Measurements from ENCODE around the gene IQCM. TPM values are rescaled to one million over a fixed set of nuclear protein-coding genes. Genes with fewer than 3 reads are reported as not detected.

IQCM gene
- total RNA-seq, 1 experiment from 2014 or later: not detected

- DNase-seq (ENCODE audit: low read depth): no peak
Observed at GRCh38 chr4:149306537-149306936, 509.1 kb downstream of the IQCM start.
